Lung microvascular endothelial cell (primary cell): ENCODE results near the gene VWA8. TPM values are rescaled to one million over a fixed set of nuclear protein-coding genes. Genes with fewer than 3 reads are reported as not detected.

Experiments used
- DNase-seq, 2 donors: peaks; one replicate each; pipeline versions ENCODE4 v3.0.0 to v3.0.0-alpha.2; 2010; ENCODE audit warnings: low read depth in 2 of 2
- total RNA-seq: library from RNA; depleted of rRNA; stranded (reverse); fragments of >200 nt; gene quantifications from 2 replicates; pipeline ENCODE4 v1.2.1, GENCODE V29; 2014

The VWA8 gene
- total RNA-seq, 1 donor from 2014 or later: 5.4 TPM

DNA sequence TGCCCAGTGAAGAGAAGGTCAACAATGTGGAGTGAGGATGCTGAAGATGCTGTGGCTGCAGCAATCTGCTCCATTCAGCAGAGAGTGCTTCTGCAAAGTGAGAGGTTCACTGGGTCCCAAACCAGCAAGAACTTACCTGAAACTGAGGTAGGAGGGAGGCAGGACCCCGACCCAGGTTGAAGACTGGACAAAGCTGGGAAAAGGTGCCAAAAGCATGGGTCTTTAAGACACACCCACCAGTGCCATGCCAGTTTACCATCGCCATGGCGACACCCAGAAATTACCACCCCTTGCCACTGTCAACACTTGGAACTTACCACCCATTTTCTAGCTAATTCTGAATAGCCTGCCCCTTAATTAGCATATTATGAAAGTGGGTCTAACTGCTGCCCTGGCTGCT lies 432.9 kb downstream of the VWA8 start:
- DNase-seq: no peak

DNA sequence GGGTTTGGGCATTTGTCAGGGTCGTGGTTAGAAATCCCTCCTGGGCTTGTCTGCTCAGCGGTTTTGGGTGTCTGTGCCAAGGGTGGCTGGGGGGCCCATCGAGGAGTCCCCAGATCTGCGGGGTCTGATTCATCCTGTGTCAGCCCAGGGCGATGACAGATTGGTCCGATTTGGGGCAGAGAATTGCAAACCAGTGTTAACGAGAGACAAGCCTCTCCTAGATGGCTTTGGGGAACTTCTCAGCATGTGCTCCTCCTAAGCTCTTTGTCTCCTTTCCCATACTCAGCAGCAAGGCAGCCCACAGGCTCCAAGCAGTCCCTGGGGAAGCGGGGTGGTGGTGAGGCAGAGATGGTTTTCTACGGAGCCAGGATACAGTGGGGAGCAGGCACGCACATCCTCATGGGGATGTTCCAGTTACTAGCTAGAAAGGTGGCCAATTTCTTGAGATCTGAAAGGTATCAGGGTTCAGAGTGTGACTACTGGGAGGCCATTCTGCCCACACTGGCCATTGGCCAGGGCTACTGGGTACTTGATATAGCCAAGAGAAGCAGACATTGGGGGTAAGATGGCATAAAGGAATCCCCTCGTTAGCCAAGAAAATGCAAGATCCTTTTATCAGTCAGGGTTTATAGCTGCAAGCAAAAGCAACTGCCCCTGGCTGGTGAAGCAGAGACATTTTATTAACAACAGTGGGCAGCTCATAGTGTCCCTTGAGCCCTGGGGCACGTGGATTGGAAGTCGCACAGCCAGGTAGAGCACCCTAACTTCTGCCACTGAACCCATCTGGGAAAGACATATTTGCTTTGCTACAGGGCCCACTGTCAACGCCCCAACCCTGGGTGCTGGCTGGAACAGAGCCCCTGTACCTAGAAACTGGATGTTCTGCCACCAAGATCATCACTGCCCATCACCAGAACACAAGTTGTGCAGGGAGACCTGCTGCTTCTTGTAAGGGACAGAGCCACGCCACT lies 440.0 kb downstream of the VWA8 start:
- DNase-seq: no peak

- DNase-seq: no peak
Observed at GRCh38 chr13:41520016-41520659, 440.8 kb downstream of the VWA8 start.

Other genes starting within 250 kb of the VWA8 start
- 9.8 and 16.7 TPM in 2 replicates for gene DGKH, start 87.5 kb upstream of the VWA8 start, total RNA-seq